SK-MEL-5 (cell line): Measurements from ENCODE around the gene SDCCAG8. TPM values are rescaled to one million over a fixed set of nuclear protein-coding genes. Genes with fewer than 3 reads are reported as not detected.

Source experiments
- DNase-seq: peaks from one replicate; pipeline ENCODE4 v3.0.0-alpha.2; 2016; ENCODE audit warnings: low read depth, low spot score
- in situ Hi-C: cut with HindIII; loops from 2 replicates; pipeline ENCODE4 v1.10.0; 2016; ENCODE audit warnings: low sequenced_read_pairs, high pct_unique_total_duplicates, low pct_unique_long_range_greater_than_20kb
- total RNA-seq: library from RNA; depleted of rRNA; stranded (reverse); fragments of >200 nt; shearing (Covaris generic); gene quantifications from 2 replicates; pipeline ENCODE4 v1.2.3, GENCODE V29; 2014

SDCCAG8 gene
- total RNA-seq, 1 experiment from 2014 or later: 30.4 TPM

- no peak for DNase-seq
- in situ Hi-C loops: no loop called here
Observed at GRCh38 chr1:243270097-243270864, 14.4 kb downstream of the SDCCAG8 start.

DNA sequence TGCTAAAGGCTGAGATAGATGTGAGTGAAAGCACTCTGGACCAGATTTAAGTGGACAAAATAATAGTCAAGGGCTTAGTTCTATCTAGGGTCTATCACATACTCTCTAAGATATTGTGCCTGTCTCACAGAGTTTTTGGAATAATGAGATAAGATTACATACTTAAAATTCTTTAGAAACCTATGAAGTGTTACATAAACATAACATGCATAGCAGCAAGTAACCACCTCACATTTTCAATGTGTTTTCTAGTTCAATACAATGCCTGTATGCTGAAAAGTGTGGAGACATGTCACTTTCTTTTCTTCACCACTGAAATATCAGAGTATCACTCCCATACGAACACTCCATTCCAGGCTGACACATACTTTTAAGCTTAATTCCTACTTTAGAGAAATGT is 16.2 kb downstream of the SDCCAG8 start:
- DNase-seq: no peak
- in situ Hi-C loops: no loop called here

DNA sequence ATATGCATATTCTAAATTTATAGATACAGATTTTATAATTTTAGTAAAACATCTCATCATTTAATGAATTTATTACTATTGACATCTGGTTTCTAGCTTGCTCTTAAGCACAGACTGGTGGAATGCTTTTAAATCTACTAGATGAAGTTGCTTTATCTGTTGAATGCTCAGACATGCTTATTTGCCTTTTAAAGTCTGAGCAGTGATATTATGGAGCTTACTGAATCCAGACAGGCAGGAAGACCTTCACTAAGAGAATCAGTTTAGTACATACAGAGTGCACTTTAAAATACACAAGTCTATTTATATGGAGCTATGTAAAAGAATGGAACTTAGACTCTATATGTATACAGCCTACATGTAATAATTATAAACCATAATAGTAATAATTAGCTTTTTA is 16.6 kb downstream of the SDCCAG8 start:
- DNase-seq: no peak
- in situ Hi-C loops: no loop called here

- in situ Hi-C loops: no loop called here
- DNase-seq: no peak
Observed at GRCh38 chr1:243273506-243273905, 17.7 kb downstream of the SDCCAG8 start.

DNA sequence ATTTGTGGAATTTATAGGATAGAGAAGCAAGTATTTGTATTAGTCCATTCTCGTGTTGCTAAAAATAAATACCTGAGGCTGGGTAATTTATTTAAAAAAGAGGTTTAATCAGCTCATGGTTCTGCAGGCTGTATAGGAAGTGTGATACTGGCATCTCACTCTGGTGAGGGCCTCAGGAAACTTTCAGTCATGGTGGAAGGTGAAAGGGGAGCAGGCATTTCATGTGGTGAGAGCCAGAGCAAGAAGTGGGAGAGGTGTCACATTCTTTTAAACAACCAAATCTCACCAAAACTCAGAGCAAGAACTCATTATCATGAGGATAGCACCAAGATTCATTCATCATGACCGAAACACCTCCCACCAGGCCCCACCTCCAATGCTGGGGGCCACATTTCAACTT is 18.1 kb downstream of the SDCCAG8 start:
- DNase-seq: no peak

DNA sequence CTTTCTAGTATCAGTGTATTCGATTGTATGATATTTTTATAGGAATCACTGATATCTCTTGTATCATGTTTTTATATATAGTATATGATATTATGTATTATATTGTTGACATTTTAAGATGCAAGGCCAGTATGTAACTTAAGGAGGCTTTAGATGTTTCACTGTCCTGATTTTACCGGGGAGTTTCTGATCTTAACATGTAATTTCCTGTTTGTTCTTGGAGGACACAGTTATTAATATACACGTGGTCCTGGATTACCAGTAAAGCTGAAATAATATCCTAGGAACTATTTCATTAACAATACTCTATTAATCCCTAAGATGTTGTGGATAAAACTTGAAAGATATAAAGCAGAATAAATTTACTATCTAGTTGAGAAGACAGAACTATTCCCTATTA is 19.5 kb downstream of the SDCCAG8 start:
- DNase-seq: no peak
- in situ Hi-C loops: no loop called here

More for the DNA sequence above, 18.1 kb downstream of the SDCCAG8 start:
- in situ Hi-C loops: no loop called here

DNA sequence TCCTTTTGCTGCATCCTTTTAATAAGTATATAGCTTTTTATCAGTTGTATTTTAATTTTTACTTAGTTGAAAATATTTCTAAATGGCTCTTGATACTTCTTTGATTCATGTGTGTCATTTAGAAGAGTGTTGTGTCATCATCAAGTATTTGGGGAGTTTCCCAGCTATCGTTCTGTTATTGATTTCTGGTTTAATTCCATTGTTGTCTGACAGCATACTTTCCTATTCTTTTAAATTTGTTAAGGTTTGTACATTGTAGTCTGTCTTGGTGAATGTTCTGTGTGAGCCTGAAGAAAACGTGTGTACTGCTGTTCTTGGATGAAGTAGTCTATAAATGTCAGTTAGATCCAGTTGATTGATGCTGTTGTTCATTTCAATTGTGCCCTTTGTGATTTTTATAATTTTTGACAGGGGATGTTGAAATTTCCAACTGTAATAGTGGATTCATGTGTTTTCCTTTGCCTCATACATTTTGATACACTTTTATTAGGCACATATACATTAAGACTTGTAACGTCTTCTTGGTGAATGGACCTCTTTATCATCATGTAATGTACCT is 24.8 kb downstream of the SDCCAG8 start:
- DNase-seq: no peak
- in situ Hi-C loops: no loop called here

- DNase-seq: no peak
- in situ Hi-C loops: no loop called here
Observed at GRCh38 chr1:243281672-243282071, 25.8 kb downstream of the SDCCAG8 start.

GRCh38 chr1:243286409-243287122 is 30.7 kb downstream of the SDCCAG8 start:
- in situ Hi-C loops: no loop called here
- DNase-seq: no peak

- no peak for DNase-seq
- in situ Hi-C loops: no loop called here
Observed at GRCh38 chr1:243287123-243287460, 31.3 kb downstream of the SDCCAG8 start.

- in situ Hi-C loops: no loop called here
- peak; percentile 20 for DNase-seq
Observed at GRCh38 chr1:243287652-243288051, 31.8 kb downstream of the SDCCAG8 start.

GRCh38 chr1:243288062-243288461 is 32.2 kb downstream of the SDCCAG8 start:
- no peak for DNase-seq
- in situ Hi-C loops: no loop called here

DNA sequence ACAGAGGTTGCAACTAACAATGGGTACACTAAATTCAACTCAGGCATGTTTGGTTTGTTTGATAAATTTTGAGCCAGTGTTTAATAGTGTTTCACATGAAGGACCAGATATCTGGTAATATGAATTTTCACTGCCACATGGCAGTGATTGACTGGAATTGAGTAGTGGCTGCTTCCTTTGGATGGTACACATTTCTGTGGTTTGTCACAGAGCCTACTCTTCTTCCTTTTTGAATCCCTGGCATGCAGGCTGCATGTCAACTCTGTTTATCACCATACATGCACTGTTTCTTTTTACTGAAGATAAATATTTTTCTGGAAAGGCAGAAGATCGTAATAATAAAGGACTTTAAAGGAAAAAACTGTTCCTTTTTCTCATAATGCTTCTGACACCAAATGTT is 35.5 kb downstream of the SDCCAG8 start:
- no peak for DNase-seq
- in situ Hi-C loops: no loop called here

DNA sequence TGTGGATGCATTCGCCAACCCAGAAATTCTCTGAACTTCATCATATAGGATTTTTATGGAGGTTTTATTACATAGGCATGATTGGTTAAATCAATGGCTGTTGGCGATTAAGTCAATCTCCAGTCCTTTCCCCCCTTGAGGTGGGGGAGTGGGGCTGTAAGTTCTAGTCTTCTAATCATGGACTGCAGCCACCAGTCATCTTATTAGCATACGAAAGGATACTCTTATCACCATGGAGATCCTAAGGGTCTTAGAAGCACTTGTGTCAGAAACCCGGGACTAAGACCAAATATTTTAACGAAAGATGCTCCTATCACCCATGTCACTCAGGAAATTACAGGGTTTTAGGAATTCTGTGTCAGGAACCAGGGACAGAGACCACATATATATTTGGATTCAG is 36.3 kb downstream of the SDCCAG8 start:
- in situ Hi-C loops: no loop called here
- no peak for DNase-seq

GRCh38 chr1:243293941-243294722 is 38.3 kb downstream of the SDCCAG8 start:
- in situ Hi-C loops: no loop called here

DNA sequence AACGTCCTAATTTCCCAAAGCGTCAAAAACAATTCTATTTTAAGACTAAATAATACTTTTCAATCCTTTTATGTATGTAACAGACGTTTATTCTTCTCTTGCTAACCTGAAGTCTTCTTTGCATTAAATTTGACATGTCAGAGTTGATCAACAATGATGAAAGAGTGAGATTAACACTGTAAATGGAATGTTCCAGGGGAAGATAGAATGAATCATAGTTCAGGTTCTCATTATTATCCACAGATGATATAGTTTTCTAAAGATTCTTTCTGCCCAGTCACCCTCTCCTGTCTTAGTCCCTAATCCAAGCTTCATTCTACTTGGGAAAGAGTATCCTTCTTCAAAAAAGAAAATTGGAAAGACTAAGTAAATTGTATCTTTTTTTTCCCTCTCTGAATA is 38.9 kb downstream of the SDCCAG8 start:
- in situ Hi-C loops: no loop called here
- no peak for DNase-seq

More at GRCh38 chr1:243293941-243294722, 38.3 kb downstream of the SDCCAG8 start:
- DNase-seq: no peak

DNA sequence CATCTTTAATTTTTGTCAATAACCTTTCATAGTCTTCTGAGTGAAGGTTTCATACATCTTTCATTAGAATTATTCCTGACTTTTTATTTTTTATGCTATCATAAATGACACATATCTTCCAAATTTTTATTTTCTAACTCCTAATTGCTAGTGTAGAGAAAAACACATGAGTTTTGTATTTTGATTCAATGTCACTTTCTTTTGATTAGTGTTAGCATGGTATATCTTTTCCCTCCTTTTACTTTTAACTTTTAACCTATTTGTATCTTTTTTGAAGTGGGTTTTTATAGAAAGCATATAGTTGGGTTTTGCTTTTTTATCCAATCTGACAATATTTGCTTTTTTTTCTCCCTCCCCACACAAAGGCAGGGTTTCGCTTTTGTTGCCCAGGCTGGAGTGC is 43.2 kb downstream of the SDCCAG8 start:
- no peak for DNase-seq
- in situ Hi-C loops: no loop called here

DNA sequence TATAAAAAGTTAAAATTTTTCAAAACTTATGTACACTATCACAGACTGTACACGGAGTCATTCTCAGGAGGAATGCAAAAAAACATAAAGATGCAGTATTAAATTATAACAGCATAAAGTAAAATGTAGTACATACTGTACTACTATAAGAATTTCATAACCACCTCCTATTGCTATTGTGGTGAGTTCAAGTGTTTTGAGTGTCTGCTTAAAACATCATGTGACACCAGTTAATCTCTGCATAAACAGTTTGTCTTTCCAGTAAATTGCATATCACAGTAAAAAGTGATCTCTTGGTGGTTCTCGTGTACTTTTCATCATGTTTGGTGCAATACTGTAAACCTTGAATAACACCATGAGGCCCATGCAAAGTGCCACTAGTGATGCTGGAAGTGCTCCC is 45.2 kb downstream of the SDCCAG8 start:
- in situ Hi-C loops: no loop called here
- no peak for DNase-seq
